ENCODE measurements around the gene PEX26.

GRCh38 chr22:18110194-18110953 is 32.6 kb downstream of the PEX26 start, which contains the start of gene TUBA8:
- no peak for TF ChIP-seq CTCF (IDR thresholded peaks at IDR 0.05)
- TF ChIP-seq POLR2AphosphoS5 (IDR thresholded peaks at IDR 0.05), result no peak
